Thyroid gland (tissue), 4 donors: ENCODE measurements around the gene LIMCH1. TPM values are rescaled to one million over a fixed set of nuclear protein-coding genes. Genes with fewer than 3 reads are reported as not detected.

Source experiments
- DNase-seq, 2 donors: peaks; one replicate each; pipeline ENCODE4 v3.0.0-alpha.2; 2019
- H3K27ac ChIP-seq, 3 donors: fragments of 200-600 bp; sonication (generic); 1 replicate in 2 of 3; 2 replicates in 1 of 3; pipeline ENCODE4 v1.5.1; 2016 to 2019; ENCODE audit warnings: mild to moderate bottlenecking in 1 of 3, moderate library complexity in 1 of 3
- H3K27me3 ChIP-seq: fragments of 200-600 bp; sonication (generic); one replicate; pipeline ENCODE4 v1.5.1; 2019
- H3K36me3 ChIP-seq, 2 donors: fragments of 200-600 bp; sonication (generic); one replicate each; pipeline ENCODE4 v1.5.1; 2016 to 2019
- H3K4me1 ChIP-seq, 2 donors: fragments of 200-600 bp; sonication (generic); one replicate each; pipeline ENCODE4 v1.5.1; 2017 to 2019
- H3K4me3 ChIP-seq, 3 donors: fragments of 200-600 bp; sonication (generic); replicated peaks in 1 of 3; 1 replicate in 2 of 3; 2 replicates in 1 of 3; pipeline ENCODE4 v1.5.1; 2016; ENCODE audit warnings: mild to moderate bottlenecking in 1 of 3
- H3K9me3 ChIP-seq: fragments of 200-600 bp; sonication (generic); one replicate; pipeline ENCODE4 v1.5.1; 2017
- CTCF ChIP-seq, 6 experiments: fragments of 200-600 bp in 3 of 6; fragments of 450-650 bp in 3 of 6; sonication (generic) in 3 of 6; IDR thresholded peaks; one replicate each; pipeline ENCODE4 v1.5.1; 2016 to 2019; ENCODE audit warnings: antibody characterized with exemption in 6 of 6, mild to moderate bottlenecking in 2 of 6, inconsistent platforms in 1 of 6, moderate library complexity in 1 of 6
- POLR2A ChIP-seq, 2 donors: fragments of 450-650 bp; IDR thresholded peaks; one replicate each; pipeline ENCODE4 v1.6.1; 2017; ENCODE audit warnings: antibody characterized with exemption in 2 of 2, mild to moderate bottlenecking in 2 of 2, moderate library complexity in 1 of 2
- WGBS, 2 donors: methylation state at CpG; one replicate each; pipeline ENCODE4 v1.1.5; 2017; 5-methylcytosine and 5-hydroxymethylcytosine counted together
- intact Hi-C: fragments of 100-400 bp; cut with DNase I; formaldehyde crosslinking; loops from one replicate; pipeline ENCODE4 v1.15.1; 2023
- total RNA-seq, 4 donors: library from RNA; depleted of rRNA; stranded (reverse); fragments of >200 nt; gene quantifications; one replicate each; pipeline ENCODE4 v1.2.3, GENCODE V29; 2016

The LIMCH1 gene
- total RNA-seq, 4 donors from 2014 or later: 136 to 267 (median 156) TPM

GRCh38 chr4:41628936-41629335, 91.0 kb downstream of the LIMCH1 start:
- H3K27ac ChIP-seq: no peak overlapping the region
- H3K36me3 ChIP-seq: no peaks in the 10 kb centered on the region
- 90 to 95% methylated on average over 2 of the region's 2 CpGs for WGBS, 2 donors
- H3K9me3 ChIP-seq: no peaks in the 10 kb centered on the region
- no peaks in the 10 kb centered on the region for H3K27me3 ChIP-seq
- no peak for DNase-seq
- no peak for TF ChIP-seq POLR2A (IDR thresholded peaks at IDR 0.05)
- H3K4me1 ChIP-seq: peaks cover 18 to 19% of the 10 kb centered on the region in 2 donors
- no peak overlapping the region for H3K4me3 ChIP-seq
- intact Hi-C loops: no loop called here

GRCh38 chr4:41631523-41631922, 93.6 kb downstream of the LIMCH1 start:
- DNase-seq: no peak
- H3K9me3 ChIP-seq: no peaks in the 10 kb centered on the region
- intact Hi-C loops: no loop called here
- 83 to 92% methylated on average over 3 of the region's 3 CpGs for WGBS, 2 donors
- H3K27ac ChIP-seq: no peak overlapping the region
- H3K36me3 ChIP-seq: no peaks in the 10 kb centered on the region
- TF ChIP-seq CTCF (IDR thresholded peaks at IDR 0.05): no peak
- TF ChIP-seq POLR2A (IDR thresholded peaks at IDR 0.05): no peak
- H3K4me1 ChIP-seq: no peaks in the 10 kb centered on the region
- H3K27me3 ChIP-seq: no peaks in the 10 kb centered on the region
- no peak overlapping the region for H3K4me3 ChIP-seq

- 69 to 78% methylated on average over 11 of the region's 11 CpGs for WGBS, 2 donors
- Histone ChIP-seq H3K9me3 (no peaks in the 10 kb centered on the region), H3K4me3 (no peak overlapping the region), H3K27me3 (no peaks in the 10 kb centered on the region), H3K27ac (no peak overlapping the region), H3K36me3 (no peaks in the 10 kb centered on the region), H3K4me1 (no peaks in the 10 kb centered on the region)
- intact Hi-C loops: no loop called here
- no peak for TF ChIP-seq CTCF (IDR thresholded peaks at IDR 0.05)
- TF ChIP-seq POLR2A (IDR thresholded peaks at IDR 0.05): no peak
- no peak for DNase-seq
Measured at GRCh38 chr4:41632481-41633073, 94.6 kb downstream of the LIMCH1 start.

- Histone ChIP-seq H3K36me3 (no peaks in the 10 kb centered on the region), H3K9me3 (no peaks in the 10 kb centered on the region), H3K27ac (no peak overlapping the region), H3K4me3 (no peak overlapping the region), H3K4me1 (peaks cover 0 to 2% of the 10 kb centered on the region in 2 donors), H3K27me3 (no peaks in the 10 kb centered on the region)
- 77 to 89% methylated on average over 3 to 4 of the region's 4 CpGs for WGBS, 2 donors
- DNase-seq: no peak
- intact Hi-C loops: no loop called here
- TF ChIP-seq POLR2A (IDR thresholded peaks at IDR 0.05) (no peak), CTCF (IDR thresholded peaks at IDR 0.05) (no peak)
Measured at GRCh38 chr4:41633321-41633720, 95.4 kb downstream of the LIMCH1 start.

- no peak overlapping the region for H3K4me3 ChIP-seq
- DNase-seq: no peak
- no peak overlapping the region for H3K27ac ChIP-seq
- no peaks in the 10 kb centered on the region for H3K9me3 ChIP-seq
- 85 to 95% methylated on average over 3 of the region's 3 CpGs for WGBS, 2 donors
- no peaks in the 10 kb centered on the region for H3K27me3 ChIP-seq
- peaks cover 10 to 17% of the 10 kb centered on the region in 2 donors for H3K4me1 ChIP-seq
- TF ChIP-seq POLR2A (IDR thresholded peaks at IDR 0.05): no peak
- no peak for TF ChIP-seq CTCF (IDR thresholded peaks at IDR 0.05)
- no peaks in the 10 kb centered on the region for H3K36me3 ChIP-seq
- intact Hi-C loops: no loop called here
Measured at GRCh38 chr4:41635441-41635840, 97.5 kb downstream of the LIMCH1 start.
